ENCODE measurements around the gene PDE1A. TPM values are rescaled to one million over a fixed set of nuclear protein-coding genes. Genes with fewer than 3 reads are reported as not detected.

Gene PDE1A
- not detected for total RNA-seq
- polyA plus RNA-seq, result not detected
- not detected for total RNA-seq

DNA sequence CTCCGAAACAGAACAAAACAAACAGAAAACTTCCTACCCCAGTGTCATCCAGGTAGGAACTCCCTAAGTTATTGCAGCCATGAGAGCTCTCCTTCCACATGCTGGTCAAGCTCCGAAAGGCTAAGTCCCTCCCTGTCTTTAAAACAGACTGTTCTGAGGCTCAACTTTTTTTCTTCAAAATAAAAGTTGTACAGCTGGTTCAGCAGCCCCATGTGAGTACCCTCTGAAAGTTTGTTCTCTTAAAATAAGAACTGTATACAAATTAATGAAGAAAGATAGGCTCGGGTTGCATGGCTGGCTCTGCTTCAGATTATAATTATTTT is at the start of gene PDE1A:
PDE1A (minus strand) TSS at position 119 of the 323 bp plus-strand sequence.
- intact Hi-C loops (cut with micrococcal nuclease), result no loop called here
- POLR2A ChIA-PET, result no interaction called here
- H3K4me1 ChIP-seq (ENCODE audit: control insufficient read depth in 2 of 2, insufficient read depth in 2 of 2, low read length in 2 of 2), result no peaks in the 10 kb centered on the region
- no peaks in the 10 kb centered on the region for H3K9me3 ChIP-seq (ENCODE audit: control insufficient read depth in 2 of 3, low read length in 3 of 3)
- no peak within 1 kb of the TSS for H3K27ac ChIP-seq (ENCODE audit: low read depth, low read length)
- no peak for DNase-seq
- peaks cover 0 to 6% (median 3%) of the 10 kb centered on the region in 11 donors for H3K9me3 Mint-ChIP-seq
- no peaks in the 10 kb centered on the region for H3K36me3 Mint-ChIP-seq
- no peak within 1 kb of the TSS for H3K4me3 Mint-ChIP-seq
- H3K27ac Mint-ChIP-seq, result no peak within 1 kb of the TSS
- no peaks in the 10 kb centered on the region for H3K36me3 ChIP-seq (ENCODE audit: control insufficient read depth in 2 of 3, insufficient read depth in 3 of 3, low read length in 3 of 3)
- no peaks in the 10 kb centered on the region for H3K27me3 ChIP-seq (ENCODE audit: control insufficient read depth in 2 of 2, insufficient read depth in 2 of 2, low read length in 2 of 2)
- CTCF ChIA-PET, result no interaction called here
- H3K4me3 ChIP-seq (ENCODE audit: low read length), result no peak within 1 kb of the TSS
- no peaks in the 10 kb centered on the region for H3K27me3 Mint-ChIP-seq
- no peak for ATAC-seq
- H3K4me1 Mint-ChIP-seq, result no peaks in the 10 kb centered on the region

GRCh38 chr2:182473635-182474034 is 46.8 kb upstream of the PDE1A start:
- no peaks in the 10 kb centered on the region for H3K9me3 ChIP-seq (ENCODE audit: control insufficient read depth in 2 of 3, low read length in 3 of 3)
- no peaks in the 10 kb centered on the region for H3K27me3 ChIP-seq (ENCODE audit: control insufficient read depth in 2 of 2, insufficient read depth in 2 of 2, low read length in 2 of 2)
- ATAC-seq (no peak), DNase-seq (no peak)
- H3K27ac ChIP-seq (ENCODE audit: low read depth, low read length), result no peak overlapping the region
- Mint-ChIP-seq H3K4me3 (no peak overlapping the region), H3K4me1 (no peaks in the 10 kb centered on the region), H3K27me3 (no peaks in the 10 kb centered on the region), H3K36me3 (peaks cover 0 to 6% (median 0%) of the 10 kb centered on the region in 5 donors), H3K9me3 (peaks cover 0 to 25% (median 8%) of the 10 kb centered on the region in 11 donors), H3K27ac (no peak overlapping the region)
- no peak overlapping the region for H3K4me3 ChIP-seq (ENCODE audit: low read length)
- CTCF ChIA-PET, result no interaction called here
- no peaks in the 10 kb centered on the region for H3K36me3 ChIP-seq (ENCODE audit: control insufficient read depth in 2 of 3, insufficient read depth in 3 of 3, low read length in 3 of 3)
- no peaks in the 10 kb centered on the region for H3K4me1 ChIP-seq (ENCODE audit: control insufficient read depth in 2 of 2, insufficient read depth in 2 of 2, low read length in 2 of 2)
- POLR2A ChIA-PET, result no interaction called here
- intact Hi-C loops (cut with micrococcal nuclease), result no loop called here

GRCh38 chr2:182463760-182464159 is 36.9 kb upstream of the PDE1A start:
- Histone ChIP-seq H3K36me3 (ENCODE audit: control insufficient read depth in 2 of 3, insufficient read depth in 3 of 3, low read length in 3 of 3) (no peaks in the 10 kb centered on the region), H3K9me3 (ENCODE audit: control insufficient read depth in 2 of 3, low read length in 3 of 3) (no peaks in the 10 kb centered on the region), H3K4me3 (ENCODE audit: low read length) (no peak overlapping the region), H3K27me3 (ENCODE audit: control insufficient read depth in 2 of 2, insufficient read depth in 2 of 2, low read length in 2 of 2) (no peaks in the 10 kb centered on the region), H3K27ac (ENCODE audit: low read depth, low read length) (no peak overlapping the region), H3K4me1 (ENCODE audit: control insufficient read depth in 2 of 2, insufficient read depth in 2 of 2, low read length in 2 of 2) (no peaks in the 10 kb centered on the region)
- no peaks in the 10 kb centered on the region for H3K4me1 Mint-ChIP-seq
- POLR2A ChIA-PET, result no interaction called here
- H3K9me3 Mint-ChIP-seq, result peaks cover 0 to 7% (median 5%) of the 10 kb centered on the region in 11 donors
- H3K27ac Mint-ChIP-seq, result no peak overlapping the region
- CTCF ChIA-PET, result no interaction called here
- H3K27me3 Mint-ChIP-seq, result no peaks in the 10 kb centered on the region
- intact Hi-C loops (cut with micrococcal nuclease), result no loop called here
- H3K36me3 Mint-ChIP-seq, result no peaks in the 10 kb centered on the region
- ATAC-seq, result no peak
- no peak overlapping the region for H3K4me3 Mint-ChIP-seq
- DNase-seq, result no peak

DNA sequence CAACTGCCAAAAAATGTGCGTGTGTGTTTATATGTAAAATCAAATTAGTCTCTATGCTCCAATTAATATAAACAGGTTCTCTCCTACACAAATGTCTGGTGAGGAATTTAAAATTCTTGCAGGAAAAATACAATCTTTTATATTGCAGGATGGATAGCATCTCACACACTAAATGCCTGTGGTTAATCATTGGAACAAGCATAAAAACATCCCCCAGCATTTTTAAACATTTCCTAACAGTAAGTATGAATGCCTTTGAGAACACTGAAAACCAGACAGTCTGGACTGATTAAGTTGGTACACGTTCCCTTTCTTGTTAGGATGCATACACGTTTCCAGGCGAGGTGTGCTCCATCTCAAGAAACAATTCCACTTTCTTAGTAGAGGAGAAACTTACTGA is 29.9 kb upstream of the PDE1A start:
- POLR2A ChIA-PET, result no interaction called here
- no peaks in the 10 kb centered on the region for H3K9me3 ChIP-seq (ENCODE audit: control insufficient read depth in 2 of 3, low read length in 3 of 3)
- H3K36me3 ChIP-seq (ENCODE audit: control insufficient read depth in 2 of 3, insufficient read depth in 3 of 3, low read length in 3 of 3), result no peaks in the 10 kb centered on the region
- H3K4me1 Mint-ChIP-seq, result no peaks in the 10 kb centered on the region
- no peak for DNase-seq
- H3K4me1 ChIP-seq (ENCODE audit: control insufficient read depth in 2 of 2, insufficient read depth in 2 of 2, low read length in 2 of 2), result no peaks in the 10 kb centered on the region
- no peaks in the 10 kb centered on the region for H3K27me3 ChIP-seq (ENCODE audit: control insufficient read depth in 2 of 2, insufficient read depth in 2 of 2, low read length in 2 of 2)
- no peaks in the 10 kb centered on the region for H3K27me3 Mint-ChIP-seq
- peaks cover 0 to 5% (median 0%) of the 10 kb centered on the region in 11 donors for H3K9me3 Mint-ChIP-seq
- no peak overlapping the region for H3K27ac Mint-ChIP-seq
- intact Hi-C loops (cut with micrococcal nuclease), result no loop called here
- H3K27ac ChIP-seq (ENCODE audit: low read depth, low read length), result no peak overlapping the region
- H3K36me3 Mint-ChIP-seq, result no peaks in the 10 kb centered on the region
- no peak overlapping the region for H3K4me3 ChIP-seq (ENCODE audit: low read length)
- CTCF ChIA-PET, result interaction anchor here (0.6 kb wide), 1 partner anchor 203 kb away, joined by 3 read pairs; no protein-coding TSS in a partner anchor
- H3K4me3 Mint-ChIP-seq, result no peak overlapping the region
- ATAC-seq, result no peak

DNA sequence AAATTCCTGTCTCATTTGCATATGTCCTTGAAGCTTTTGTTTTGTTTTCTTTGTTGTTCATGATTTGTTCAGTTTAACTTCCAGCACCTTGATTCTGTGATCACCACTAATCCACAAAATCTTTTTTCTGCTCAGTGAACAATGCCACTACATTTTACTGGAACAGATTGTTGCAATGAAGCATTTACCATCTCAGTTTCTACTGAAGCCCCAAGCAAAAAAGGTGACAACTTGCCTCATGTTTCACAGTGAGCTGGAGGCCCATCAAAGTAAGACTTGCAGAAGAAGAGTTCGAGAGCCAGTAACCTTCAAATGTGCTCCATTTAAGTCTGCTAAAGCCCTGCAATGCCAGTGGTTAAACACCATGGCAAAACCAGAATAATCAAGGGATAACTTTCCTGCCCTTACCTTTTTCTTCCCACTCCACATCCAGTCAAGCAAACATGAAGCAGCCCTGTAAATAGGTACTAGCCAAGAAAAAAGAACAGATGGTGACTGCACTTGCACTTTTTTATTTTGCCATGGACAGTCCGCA is 25.7 kb upstream of the PDE1A start:
- Histone ChIP-seq H3K9me3 (ENCODE audit: control insufficient read depth in 2 of 3, low read length in 3 of 3) (no peaks in the 10 kb centered on the region), H3K27me3 (ENCODE audit: control insufficient read depth in 2 of 2, insufficient read depth in 2 of 2, low read length in 2 of 2) (no peaks in the 10 kb centered on the region), H3K4me1 (ENCODE audit: control insufficient read depth in 2 of 2, insufficient read depth in 2 of 2, low read length in 2 of 2) (no peaks in the 10 kb centered on the region), H3K27ac (ENCODE audit: low read depth, low read length) (no peak overlapping the region), H3K36me3 (ENCODE audit: control insufficient read depth in 2 of 3, insufficient read depth in 3 of 3, low read length in 3 of 3) (no peaks in the 10 kb centered on the region), H3K4me3 (ENCODE audit: low read length) (no peak overlapping the region)
- Mint-ChIP-seq H3K36me3 (no peaks in the 10 kb centered on the region), H3K4me1 (no peaks in the 10 kb centered on the region), H3K4me3 (no peak overlapping the region), H3K27me3 (no peaks in the 10 kb centered on the region), H3K9me3 (peaks cover 0 to 4% (median 0%) of the 10 kb centered on the region in 11 donors), H3K27ac (no peak overlapping the region)
- ChIA-PET POLR2A (no interaction called here), CTCF (no interaction called here)
- intact Hi-C loops (cut with micrococcal nuclease), result no loop called here
- DNase-seq (no peak), ATAC-seq (no peak)

DNA sequence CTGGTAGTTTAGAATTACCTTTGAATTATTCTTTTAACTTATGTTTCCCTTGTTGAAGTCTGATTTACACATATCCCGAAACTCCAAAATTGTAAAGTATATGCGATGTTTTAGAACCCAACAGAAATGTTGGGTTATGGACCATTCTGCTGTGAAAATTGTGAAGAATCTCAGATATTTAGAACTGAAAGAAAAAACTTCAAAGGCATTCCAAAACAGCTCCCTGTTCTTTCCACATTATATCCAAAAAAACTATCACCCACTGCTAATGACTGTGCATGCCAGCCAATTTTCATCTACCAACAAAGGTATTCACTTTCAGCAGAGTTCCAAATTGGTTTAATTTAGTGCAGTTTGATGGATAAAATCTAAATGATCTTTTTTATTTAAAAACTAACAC is 21.5 kb upstream of the PDE1A start:
- POLR2A ChIA-PET, result no interaction called here

GRCh38 chr2:182447863-182448262 is 21.0 kb upstream of the PDE1A start:
- peaks cover 0 to 8% (median 0%) of the 10 kb centered on the region in 11 donors for H3K9me3 Mint-ChIP-seq

More for the DNA sequence above, 21.5 kb upstream of the PDE1A start:
- ATAC-seq (no peak), DNase-seq (no peak)
- no peaks in the 10 kb centered on the region for H3K4me1 Mint-ChIP-seq
- no peak overlapping the region for H3K4me3 Mint-ChIP-seq
- intact Hi-C loops (cut with micrococcal nuclease), result no loop called here
- H3K9me3 Mint-ChIP-seq, result peaks cover 0 to 8% (median 0%) of the 10 kb centered on the region in 11 donors
- no peaks in the 10 kb centered on the region for H3K27me3 Mint-ChIP-seq
- Histone ChIP-seq H3K27ac (ENCODE audit: low read depth, low read length) (no peak overlapping the region), H3K4me3 (ENCODE audit: low read length) (no peak overlapping the region), H3K27me3 (ENCODE audit: control insufficient read depth in 2 of 2, insufficient read depth in 2 of 2, low read length in 2 of 2) (no peaks in the 10 kb centered on the region), H3K9me3 (ENCODE audit: control insufficient read depth in 2 of 3, low read length in 3 of 3) (no peaks in the 10 kb centered on the region), H3K36me3 (ENCODE audit: control insufficient read depth in 2 of 3, insufficient read depth in 3 of 3, low read length in 3 of 3) (no peaks in the 10 kb centered on the region), H3K4me1 (ENCODE audit: control insufficient read depth in 2 of 2, insufficient read depth in 2 of 2, low read length in 2 of 2) (no peaks in the 10 kb centered on the region)
- H3K27ac Mint-ChIP-seq, result no peak overlapping the region
- no peaks in the 10 kb centered on the region for H3K36me3 Mint-ChIP-seq
- CTCF ChIA-PET, result no interaction called here

More at GRCh38 chr2:182447863-182448262, 21.0 kb upstream of the PDE1A start:
- no peaks in the 10 kb centered on the region for H3K27me3 Mint-ChIP-seq
- no peaks in the 10 kb centered on the region for H3K27me3 ChIP-seq (ENCODE audit: control insufficient read depth in 2 of 2, insufficient read depth in 2 of 2, low read length in 2 of 2)
- no peak overlapping the region for H3K4me3 Mint-ChIP-seq
- intact Hi-C loops (cut with micrococcal nuclease), result no loop called here
- no peaks in the 10 kb centered on the region for H3K4me1 Mint-ChIP-seq
- no peaks in the 10 kb centered on the region for H3K36me3 ChIP-seq (ENCODE audit: control insufficient read depth in 2 of 3, insufficient read depth in 3 of 3, low read length in 3 of 3)
- ATAC-seq, result no peak
- no peak overlapping the region for H3K4me3 ChIP-seq (ENCODE audit: low read length)
- H3K9me3 ChIP-seq (ENCODE audit: control insufficient read depth in 2 of 3, low read length in 3 of 3), result no peaks in the 10 kb centered on the region
- H3K27ac Mint-ChIP-seq, result no peak overlapping the region
- no peak for DNase-seq
- CTCF ChIA-PET, result no interaction called here
- no peaks in the 10 kb centered on the region for H3K36me3 Mint-ChIP-seq
- POLR2A ChIA-PET, result no interaction called here
- no peaks in the 10 kb centered on the region for H3K4me1 ChIP-seq (ENCODE audit: control insufficient read depth in 2 of 2, insufficient read depth in 2 of 2, low read length in 2 of 2)
- H3K27ac ChIP-seq (ENCODE audit: low read depth, low read length), result no peak overlapping the region

All from naive thymus-derived CD4-positive, alpha-beta T cell (primary cell).